Bladder microvascular endothelial cell (primary cell): Measurements from ENCODE around the gene NEUROD2. TPM values are rescaled to one million over a fixed set of nuclear protein-coding genes. Genes with fewer than 3 reads are reported as not detected.

Experiments
- total RNA-seq: library from RNA; depleted of rRNA; stranded (reverse); fragments of >200 nt; gene quantifications from 2 replicates; pipeline ENCODE4 v1.2.3, GENCODE V29; 2014

NEUROD2 gene
- not detected in 2 replicates for total RNA-seq

DNA sequence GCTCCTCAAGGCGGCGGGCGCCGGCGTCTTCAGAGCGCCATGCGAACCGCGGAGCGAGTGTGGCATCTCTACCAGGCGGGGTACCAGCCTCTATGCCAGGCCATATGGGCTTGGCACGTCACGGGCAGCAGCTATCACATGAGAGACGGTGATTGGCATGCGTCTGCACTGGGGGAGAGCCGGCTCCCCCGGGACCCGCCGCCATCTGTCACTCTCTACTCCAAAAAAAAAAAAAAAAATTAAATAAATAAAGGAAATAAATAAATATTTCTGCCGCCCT, at the start of gene NEUROD2:
TSS of gene NEUROD2 (minus strand) at position 70 of the 280 bp plus-strand sequence. CDS start 1,321 bp downstream, outside the sequence.

DNA sequence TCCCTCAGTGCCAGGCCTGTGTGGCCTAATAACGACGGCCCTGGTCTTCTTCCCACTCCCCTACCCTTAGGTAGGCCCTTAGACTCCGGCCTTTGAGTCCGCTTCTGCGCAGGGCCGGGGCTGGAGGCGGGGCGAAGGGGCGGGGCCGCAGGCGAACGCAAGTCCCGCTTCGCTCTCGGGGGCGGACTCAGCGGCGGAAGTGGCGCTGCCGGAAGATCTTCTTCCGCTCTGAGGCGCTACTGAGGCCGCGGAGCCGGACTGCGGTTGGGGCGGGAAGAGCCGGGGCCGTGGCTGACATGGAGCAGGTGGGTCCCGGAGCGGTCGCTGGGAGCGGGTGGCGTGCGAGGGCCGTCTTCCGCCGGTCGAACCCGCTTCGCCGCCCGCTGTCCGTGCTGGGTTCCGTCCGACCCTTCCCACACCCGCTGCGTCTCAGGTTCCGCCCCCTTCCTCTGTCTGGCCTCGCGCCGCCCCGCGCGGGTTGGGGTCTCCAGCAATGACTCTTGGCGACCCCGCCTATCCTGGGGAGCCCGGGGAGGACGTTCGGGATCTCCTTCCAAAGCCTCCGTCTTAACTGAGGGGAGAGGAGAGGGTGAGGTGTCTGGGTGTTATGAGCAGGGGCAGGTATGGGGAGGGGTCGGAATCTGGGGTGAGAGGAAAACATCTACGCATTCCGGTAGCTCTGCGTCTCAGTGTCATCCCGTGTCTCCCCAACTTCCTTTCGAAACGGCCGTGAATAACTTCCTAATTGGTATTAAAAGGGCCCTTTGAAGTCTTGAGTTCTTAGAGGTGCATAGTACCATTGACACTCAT, 29.4 kb upstream of the NEUROD2 start, which contains the start of gene STARD3:
TSS of gene STARD3 (plus strand) at position 218 of the 810 bp plus-strand sequence. CDS start 16,388 bp downstream, outside the sequence.

DNA sequence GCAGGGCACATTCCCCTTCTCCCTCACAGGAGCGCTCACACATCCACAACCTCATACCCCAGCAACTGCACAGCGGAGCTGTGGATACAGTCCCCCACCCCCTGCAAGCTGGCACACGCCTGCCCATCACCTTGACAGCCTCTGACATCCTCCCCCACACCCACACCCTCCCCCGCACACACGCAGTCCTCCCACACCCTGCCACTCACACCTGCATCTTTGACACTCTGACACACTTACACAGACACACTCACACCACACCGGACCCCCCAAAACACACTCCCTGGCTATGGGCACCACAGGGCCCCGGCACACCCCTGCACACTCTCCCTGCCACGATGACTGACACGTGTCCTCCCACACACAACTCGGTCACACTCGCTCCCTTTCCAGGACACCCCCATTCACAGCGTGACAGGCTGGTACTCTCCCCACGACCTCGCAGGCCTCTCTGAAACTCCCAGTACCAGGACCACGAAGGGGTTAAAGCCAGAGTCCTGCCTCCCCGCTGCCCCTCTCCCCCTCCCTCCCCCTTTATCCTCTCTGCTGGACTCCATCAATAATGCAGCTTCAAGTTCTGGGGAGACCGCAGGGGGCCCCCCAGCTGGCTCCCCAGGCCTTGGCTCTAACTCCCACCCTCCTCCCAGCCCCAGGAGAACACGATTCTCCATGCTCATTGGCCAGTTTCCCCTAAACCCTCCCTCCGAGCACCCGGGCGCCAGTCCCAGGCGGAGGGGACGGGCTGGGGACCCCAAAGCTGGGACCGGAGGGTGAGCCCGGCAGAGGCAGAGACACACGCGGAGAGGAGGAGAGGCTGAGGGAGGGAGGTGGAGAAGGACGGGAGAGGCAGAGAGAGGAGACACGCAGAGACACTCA, 18.7 kb upstream of the NEUROD2 start, which contains the start of gene PPP1R1B:
TSS of gene PPP1R1B (plus strand) at position 782 of the 876 bp plus-strand sequence. CDS start 441 bp downstream, outside the sequence.

Other genes with a start within 250 kb of the NEUROD2 start
- 9.4 and 20.0 TPM in 2 replicates for gene FBXL20, start 206.3 kb downstream of the NEUROD2 start, total RNA-seq
- gene MED1, start 156.7 kb downstream of the NEUROD2 start, total RNA-seq = 11.5 and 30.9 TPM in 2 replicates
- 13.9 and 28.1 TPM in 2 replicates for gene CDK12, start 146.4 kb downstream of the NEUROD2 start, total RNA-seq
- gene PPP1R1B, start 19.0 kb upstream of the NEUROD2 start, total RNA-seq = not detected in 2 replicates
- 35.8 and 38.1 TPM in 2 replicates for gene STARD3, start 29.2 kb upstream of the NEUROD2 start, total RNA-seq
- 0.49 and 0.63 TPM in 2 replicates for gene TCAP, start 57.4 kb upstream of the NEUROD2 start, total RNA-seq
- gene PNMT, start 60.5 kb upstream of the NEUROD2 start, total RNA-seq = 0.31 and 0.49 TPM in 2 replicates
- gene PGAP3, start 80.1 kb upstream of the NEUROD2 start, total RNA-seq = 2.8 and 8.2 TPM in 2 replicates
- 8.1 and 9.2 TPM in 2 replicates for gene ERBB2, start 92.1 kb upstream of the NEUROD2 start, total RNA-seq
- gene MIEN1, start 122.6 kb upstream of the NEUROD2 start, total RNA-seq = 14.4 and 15.6 TPM in 2 replicates
- 0.16 TPM in 1 of 2 replicates, not detected in the other for gene GRB7, start 130.0 kb upstream of the NEUROD2 start, total RNA-seq